IPS-11a (cell line): Measurements from ENCODE around the gene KCNMB2.

Source experiments
- H3K4me3 ChIP-seq: one replicate; pipeline ENCODE4 v1.5.1; 2013; ENCODE audit warnings: low read depth, low read length, control low read depth

Gene KCNMB2

GRCh38 chr3:178567611-178568010 lies 31.4 kb downstream of the KCNMB2 start:
- H3K4me3 ChIP-seq, result no peak overlapping the region

- H3K4me3 ChIP-seq, result no peak overlapping the region
These were observed 32.0 kb downstream of the KCNMB2 start for GRCh38 chr3:178568155-178568731.

GRCh38 chr3:178568911-178569310 lies 32.7 kb downstream of the KCNMB2 start:
- no peak overlapping the region for H3K4me3 ChIP-seq

- no peak overlapping the region for H3K4me3 ChIP-seq
These were observed 33.6 kb downstream of the KCNMB2 start for GRCh38 chr3:178569826-178570225.

GRCh38 chr3:178583963-178584575 lies 47.8 kb downstream of the KCNMB2 start:
- H3K4me3 ChIP-seq, result no peak overlapping the region

GRCh38 chr3:178584722-178585380 lies 48.6 kb downstream of the KCNMB2 start:
- no peak overlapping the region for H3K4me3 ChIP-seq

- H3K4me3 ChIP-seq, result no peak overlapping the region
These were observed 49.2 kb downstream of the KCNMB2 start for GRCh38 chr3:178585454-178585853.

- no peak overlapping the region for H3K4me3 ChIP-seq
These were observed 49.8 kb downstream of the KCNMB2 start for GRCh38 chr3:178586076-178586475.

GRCh38 chr3:178588628-178589027 lies 52.4 kb downstream of the KCNMB2 start:
- no peak overlapping the region for H3K4me3 ChIP-seq

GRCh38 chr3:178593786-178594185 lies 57.5 kb downstream of the KCNMB2 start:
- H3K4me3 ChIP-seq, result no peak overlapping the region

- H3K4me3 ChIP-seq, result no peak overlapping the region
These were observed 61.1 kb downstream of the KCNMB2 start for GRCh38 chr3:178597371-178597770.

- no peak overlapping the region for H3K4me3 ChIP-seq
These were observed 66.6 kb downstream of the KCNMB2 start for GRCh38 chr3:178602856-178603255.

GRCh38 chr3:178603735-178604134 lies 67.5 kb downstream of the KCNMB2 start:
- H3K4me3 ChIP-seq, result no peak overlapping the region

GRCh38 chr3:178618197-178618596 lies 82.0 kb downstream of the KCNMB2 start:
- H3K4me3 ChIP-seq, result no peak overlapping the region

GRCh38 chr3:178618896-178619295 lies 82.7 kb downstream of the KCNMB2 start:
- H3K4me3 ChIP-seq, result no peak overlapping the region

GRCh38 chr3:178623666-178624255 lies 87.5 kb downstream of the KCNMB2 start:
- H3K4me3 ChIP-seq, result no peak overlapping the region

GRCh38 chr3:178624276-178624675 lies 88.0 kb downstream of the KCNMB2 start:
- no peak overlapping the region for H3K4me3 ChIP-seq

- no peak overlapping the region for H3K4me3 ChIP-seq
These were observed 88.9 kb downstream of the KCNMB2 start for GRCh38 chr3:178625053-178625600.

GRCh38 chr3:178628037-178628436 lies 91.8 kb downstream of the KCNMB2 start:
- no peak overlapping the region for H3K4me3 ChIP-seq

GRCh38 chr3:178629430-178630178 lies 93.4 kb downstream of the KCNMB2 start:
- H3K4me3 ChIP-seq, result no peak overlapping the region

GRCh38 chr3:178631950-178632349 lies 95.7 kb downstream of the KCNMB2 start:
- H3K4me3 ChIP-seq, result no peak overlapping the region
